Fibroblast of lung (primary cell): ENCODE results near the gene EXOC6B. TPM values are rescaled to one million over a fixed set of nuclear protein-coding genes. Genes with fewer than 3 reads are reported as not detected.

Experiments
- DNase-seq, 2 donors: peaks; one replicate each; pipeline versions ENCODE4 v3.0.0 to v3.0.0-alpha.2; 2010; ENCODE audit warnings: low read depth in 2 of 2
- H2AFZ ChIP-seq: 2 replicates; pipeline ENCODE4 v1.5.1; 2012; ENCODE audit warnings: low read length, control low read depth, inconsistent platforms
- H3K27ac ChIP-seq: 2 replicates; pipeline ENCODE4 v1.5.1; 2011; ENCODE audit warnings: low read length, control low read depth; ENCODE audit not compliant: insufficient read depth
- H3K27me3 ChIP-seq: 2 replicates; pipeline ENCODE4 v1.5.1; 2011; ENCODE audit warnings: mild to moderate bottlenecking, low read length; ENCODE audit not compliant: control insufficient read depth, insufficient read depth
- H3K36me3 ChIP-seq: 2 replicates; pipeline ENCODE4 v1.5.1; 2011; ENCODE audit warnings: low read length; ENCODE audit not compliant: control insufficient read depth, insufficient read depth
- H3K4me1 ChIP-seq: 2 replicates; pipeline ENCODE4 v1.5.1; 2011; ENCODE audit warnings: low read length; ENCODE audit not compliant: control insufficient read depth, insufficient read depth; ENCODE audit errors: extremely low read depth
- H3K4me2 ChIP-seq: 2 replicates; pipeline ENCODE4 v1.5.1; 2011; ENCODE audit warnings: low read length, control low read depth; ENCODE audit not compliant: insufficient read depth; ENCODE audit errors: extremely low read depth
- H3K4me3 ChIP-seq, 4 experiments: fragments of 200-600 bp in 1 of 4; sonication (generic) in 1 of 4; replicated peaks in 1 of 4; 2 replicates each; pipeline ENCODE4 v1.5.1; 2011 to 2016; ENCODE audit warnings: low read length in 4 of 4, low read depth in 3 of 4, mild to moderate bottlenecking in 3 of 4, control low read depth in 2 of 4, inconsistent platforms in 1 of 4, mixed read lengths in 1 of 4; ENCODE audit not compliant: insufficient read depth in 1 of 4; ENCODE audit errors: control extremely low read depth in 1 of 4
- H3K79me2 ChIP-seq: 2 replicates; pipeline ENCODE4 v1.5.1; 2012; ENCODE audit warnings: mild to moderate bottlenecking, low read length, inconsistent platforms; ENCODE audit not compliant: control insufficient read depth, insufficient read depth
- H3K9ac ChIP-seq: 2 replicates; pipeline ENCODE4 v1.5.1; 2011; ENCODE audit warnings: mild to moderate bottlenecking, low read length, control low read depth; ENCODE audit not compliant: insufficient read depth
- H3K9me3 ChIP-seq: 2 replicates; pipeline ENCODE4 v1.5.1; 2012; ENCODE audit warnings: low read depth, low read length; ENCODE audit not compliant: control insufficient read depth, insufficient read depth
- H4K20me1 ChIP-seq: 2 replicates; pipeline ENCODE4 v1.5.1; 2011; ENCODE audit warnings: low read length; ENCODE audit not compliant: control insufficient read depth, insufficient read depth; ENCODE audit errors: extremely low read depth
- EZH2 ChIP-seq: IDR thresholded peaks from 2 replicates; pipeline ENCODE4 v1.5.1; 2012; ENCODE audit warnings: low read length, control low read depth, mild to moderate bottlenecking; ENCODE audit errors: missing control alignments
- polyA plus RNA-seq, 2 donors: library from polyadenylated mRNA; depleted of rRNA in 1 of 2; stranded (reverse) in 1 of 2; unstranded in 1 of 2; fragments of >200 nt; gene quantifications; 2 replicates each; pipeline ENCODE4 v1.2.1, GENCODE V29; 2011 to 2012; ENCODE audit warnings: missing spikeins in 1 of 2
- total RNA-seq: library from RNA; depleted of rRNA; stranded (reverse); fragments of >200 nt; gene quantifications from 2 replicates; pipeline ENCODE4 v1.2.1, GENCODE V29; 2014
- TF ChIP-seq, protein P1 (sequence below), 2 donors: IDR thresholded peaks in 1 of 2; conservative IDR thresholded peaks in 1 of 2; 1 replicate in 1 of 2; 2 replicates in 1 of 2; pipeline ENCODE4 v1.5.1; 2011 to 2012; ENCODE audit warnings: low read length in 2 of 2, control low read depth in 1 of 2, inconsistent platforms in 1 of 2, low read depth in 1 of 2, mild to moderate bottlenecking in 1 of 2

The EXOC6B gene
- total and polyA plus RNA-seq, 2 donors (not counting 1 experiment from before 2014, with no cell fraction given): 26.3 to 36.5 TPM

DNA sequence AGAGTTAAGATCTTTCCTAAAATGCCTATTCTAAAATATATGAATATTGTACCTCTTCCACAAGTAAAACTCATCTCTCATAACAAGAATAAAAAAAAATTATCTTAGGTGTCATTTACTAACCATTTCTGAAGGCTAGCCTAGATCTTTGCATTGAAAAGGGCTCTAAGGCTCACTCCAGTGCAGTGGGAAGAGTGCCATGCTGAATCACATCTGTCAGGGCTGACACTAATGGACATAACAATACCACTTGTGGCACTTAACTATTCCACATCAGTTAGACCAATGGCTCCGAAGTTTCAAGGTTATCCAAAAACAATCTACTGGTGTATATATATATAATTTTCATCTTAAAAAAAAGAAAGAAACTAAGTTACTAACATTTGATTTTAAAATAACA, 130.2 kb downstream of the EXOC6B start:
- peaks cover 3% of the 10 kb centered on the region for H3K4me1 ChIP-seq
- no peak overlapping the region for H3K9ac ChIP-seq
- H3K36me3 ChIP-seq: no peaks in the 10 kb centered on the region
- H3K27ac ChIP-seq: no peak overlapping the region
- no peaks in the 10 kb centered on the region for H4K20me1 ChIP-seq
- H3K27me3 ChIP-seq: no peaks in the 10 kb centered on the region
- H3K4me3 ChIP-seq: no peak overlapping the region
- H3K9me3 ChIP-seq: no peaks in the 10 kb centered on the region
- no peaks in the 10 kb centered on the region for H3K79me2 ChIP-seq
- no peak overlapping the region for H2AFZ ChIP-seq
- no peak for DNase-seq
- TF ChIP-seq, protein P1, sequence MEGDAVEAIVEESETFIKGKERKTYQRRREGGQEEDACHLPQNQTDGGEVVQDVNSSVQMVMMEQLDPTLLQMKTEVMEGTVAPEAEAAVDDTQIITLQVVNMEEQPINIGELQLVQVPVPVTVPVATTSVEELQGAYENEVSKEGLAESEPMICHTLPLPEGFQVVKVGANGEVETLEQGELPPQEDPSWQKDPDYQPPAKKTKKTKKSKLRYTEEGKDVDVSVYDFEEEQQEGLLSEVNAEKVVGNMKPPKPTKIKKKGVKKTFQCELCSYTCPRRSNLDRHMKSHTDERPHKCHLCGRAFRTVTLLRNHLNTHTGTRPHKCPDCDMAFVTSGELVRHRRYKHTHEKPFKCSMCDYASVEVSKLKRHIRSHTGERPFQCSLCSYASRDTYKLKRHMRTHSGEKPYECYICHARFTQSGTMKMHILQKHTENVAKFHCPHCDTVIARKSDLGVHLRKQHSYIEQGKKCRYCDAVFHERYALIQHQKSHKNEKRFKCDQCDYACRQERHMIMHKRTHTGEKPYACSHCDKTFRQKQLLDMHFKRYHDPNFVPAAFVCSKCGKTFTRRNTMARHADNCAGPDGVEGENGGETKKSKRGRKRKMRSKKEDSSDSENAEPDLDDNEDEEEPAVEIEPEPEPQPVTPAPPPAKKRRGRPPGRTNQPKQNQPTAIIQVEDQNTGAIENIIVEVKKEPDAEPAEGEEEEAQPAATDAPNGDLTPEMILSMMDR (conservative IDR thresholded peaks at IDR 0.05 in 1 of 2, IDR thresholded peaks at IDR 0.05 in 1 of 2; ENCODE audit: low read depth in 1 of 2, low read length in 2 of 2): no peak
- no peak for TF ChIP-seq EZH2
- no peak overlapping the region for H3K4me2 ChIP-seq

DNA sequence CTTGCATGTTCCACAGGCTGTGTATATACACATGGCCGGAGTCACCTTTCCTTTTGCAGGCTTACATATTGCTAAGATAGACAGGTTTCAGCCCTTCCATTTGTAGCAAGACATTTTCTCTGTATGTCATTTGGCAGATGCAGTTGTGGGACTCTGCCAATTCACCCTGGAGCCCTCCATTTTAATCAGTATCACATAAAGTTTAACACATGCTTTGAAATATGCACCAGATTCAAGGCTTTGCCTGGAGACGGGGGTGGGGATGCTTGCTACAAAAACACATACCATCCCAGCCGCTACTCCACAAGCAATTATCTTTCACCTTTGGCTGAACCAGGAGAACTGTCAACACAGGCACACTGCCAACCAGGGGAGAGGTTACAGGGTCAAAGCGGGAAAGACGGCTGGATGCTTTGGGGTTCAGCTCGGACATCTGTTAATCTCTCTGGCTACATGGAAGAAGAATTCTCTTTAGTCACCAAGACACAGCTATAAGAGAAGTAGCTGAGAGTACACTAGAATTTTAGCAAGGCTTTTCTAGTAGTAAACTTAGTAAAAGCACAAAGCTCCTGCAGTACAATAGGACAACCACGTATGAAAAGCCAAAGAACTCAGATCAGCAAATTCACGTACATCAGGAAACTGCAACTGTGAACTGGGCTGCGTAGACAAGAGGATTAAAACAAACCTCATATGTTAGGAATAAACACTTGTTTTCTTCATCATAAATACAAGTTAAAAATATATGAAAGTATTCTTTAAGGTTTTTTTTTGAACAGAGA, 130.9 kb downstream of the EXOC6B start:
- Histone ChIP-seq H3K27ac (no peak overlapping the region), H3K4me1 (peaks cover 3% of the 10 kb centered on the region), H3K79me2 (no peaks in the 10 kb centered on the region), H3K36me3 (no peaks in the 10 kb centered on the region), H2AFZ (no peak overlapping the region), H3K27me3 (no peaks in the 10 kb centered on the region), H3K4me2 (peak overlapping the region; percentile 73), H3K9me3 (no peaks in the 10 kb centered on the region), H3K9ac (no peak overlapping the region), H3K4me3 (peak overlapping the region in 1 of 4 experiments; percentile 4), H4K20me1 (no peaks in the 10 kb centered on the region)
- DNase-seq: peak; percentile 79 to 88
- TF ChIP-seq EZH2: no peak
- TF ChIP-seq, protein P1 (conservative IDR thresholded peaks at IDR 0.05 in 1 of 2, IDR thresholded peaks at IDR 0.05 in 1 of 2; ENCODE audit: low read depth in 1 of 2, low read length in 2 of 2): no peak

DNA sequence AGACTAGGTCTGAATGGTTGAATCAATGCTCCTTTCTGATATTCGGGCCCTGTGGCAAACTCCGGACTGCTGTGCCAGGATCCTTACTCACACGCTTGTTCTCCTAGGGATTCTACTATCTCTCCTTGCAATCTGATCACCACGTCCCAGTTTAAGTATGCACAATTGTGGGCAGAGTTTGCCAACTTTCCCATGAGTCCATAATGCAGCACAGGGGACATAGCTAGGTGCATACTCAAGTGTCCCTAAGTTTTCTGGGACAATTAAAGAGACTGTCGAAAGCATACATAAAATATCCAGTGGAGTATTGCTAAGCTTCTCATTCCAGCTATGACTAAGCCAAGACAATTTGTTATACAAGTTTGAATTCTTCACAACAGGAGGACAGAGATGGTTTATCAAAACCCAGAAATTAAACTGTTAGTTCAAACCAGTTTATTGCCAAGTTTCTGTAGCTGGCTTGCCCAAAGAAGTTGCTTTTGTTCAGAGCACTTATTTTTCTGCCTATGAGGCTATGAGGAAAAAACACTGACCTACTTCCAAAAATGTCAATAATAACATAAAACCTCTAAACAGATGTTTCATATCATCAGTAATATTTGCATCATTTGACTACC, 136.1 kb downstream of the EXOC6B start:
- Histone ChIP-seq H3K4me1 (peaks cover under 1% of the 10 kb centered on the region), H3K4me3 (no peak overlapping the region), H3K9ac (no peak overlapping the region), H3K36me3 (no peaks in the 10 kb centered on the region), H3K4me2 (no peak overlapping the region), H3K27ac (no peak overlapping the region), H4K20me1 (no peaks in the 10 kb centered on the region), H2AFZ (no peak overlapping the region), H3K9me3 (no peaks in the 10 kb centered on the region), H3K79me2 (no peaks in the 10 kb centered on the region), H3K27me3 (no peaks in the 10 kb centered on the region)
- DNase-seq: peak in 1 of 2 donors; percentile 53
- TF ChIP-seq EZH2: no peak
- TF ChIP-seq, protein P1 (conservative IDR thresholded peaks at IDR 0.05 in 1 of 2, IDR thresholded peaks at IDR 0.05 in 1 of 2; ENCODE audit: low read depth in 1 of 2, low read length in 2 of 2): no peak
